ENCODE measurements around the gene IFIH1.

Gene IFIH1

GRCh38 chr2:162308747-162309503 lies 9.6 kb downstream of the IFIH1 start:
- DNase-seq, result no peak

- no peak for DNase-seq
These were observed 12.6 kb downstream of the IFIH1 start for GRCh38 chr2:162305901-162306300.

GRCh38 chr2:162301877-162302276 lies 16.6 kb downstream of the IFIH1 start:
- DNase-seq, result no peak

- peak; percentile 21 for DNase-seq
These were observed 17.2 kb downstream of the IFIH1 start for GRCh38 chr2:162301151-162301804.

- no peak for DNase-seq
These were observed 18.2 kb downstream of the IFIH1 start for GRCh38 chr2:162300266-162300665.

GRCh38 chr2:162298669-162299335 lies 19.7 kb downstream of the IFIH1 start:
- DNase-seq, result no peak

GRCh38 chr2:162297925-162298552 lies 20.4 kb downstream of the IFIH1 start:
- DNase-seq, result peak; percentile 74

GRCh38 chr2:162295009-162295408 lies 23.5 kb downstream of the IFIH1 start:
- no peak for DNase-seq

- DNase-seq, result no peak
These were observed 25.2 kb downstream of the IFIH1 start for GRCh38 chr2:162293122-162293786.

- DNase-seq, result no peak
These were observed 26.7 kb downstream of the IFIH1 start for GRCh38 chr2:162291748-162292147.

GRCh38 chr2:162282765-162283425 lies 35.6 kb downstream of the IFIH1 start:
- no peak for DNase-seq

- DNase-seq, result no peak
These were observed 37.8 kb downstream of the IFIH1 start for GRCh38 chr2:162280654-162281053.

GRCh38 chr2:162277381-162277780 lies 41.1 kb downstream of the IFIH1 start:
- DNase-seq, result no peak

GRCh38 chr2:162267996-162268395 lies 50.5 kb downstream of the IFIH1 start:
- no peak for DNase-seq

GRCh38 chr2:162267496-162267895 lies 51.0 kb downstream of the IFIH1 start:
- no peak for DNase-seq

- DNase-seq, result no peak
These were observed 52.1 kb downstream of the IFIH1 start for GRCh38 chr2:162266460-162266760.

- DNase-seq, result no peak
These were observed 52.6 kb downstream of the IFIH1 start for GRCh38 chr2:162265666-162266459.

GRCh38 chr2:162261032-162261945 lies 57.2 kb downstream of the IFIH1 start:
- no peak for DNase-seq

GRCh38 chr2:162258686-162259085 lies 59.8 kb downstream of the IFIH1 start:
- no peak for DNase-seq

GRCh38 chr2:162258169-162258568 lies 60.3 kb downstream of the IFIH1 start:
- no peak for DNase-seq

- no peak for DNase-seq
These were observed 61.1 kb downstream of the IFIH1 start for GRCh38 chr2:162257425-162257824.

Data from NCI-H1092 (cell line).